ENCODE results near the gene CUEDC1. TPM values are rescaled to one million over a fixed set of nuclear protein-coding genes. Genes with fewer than 3 reads are reported as not detected.

CUEDC1 gene
- total and polyA plus RNA-seq, 2 of the 13 experiments (the other 11 are each of a cell fraction or from before 2014, with no cell fraction given), result 7.4 to 12.9 TPM

DNA sequence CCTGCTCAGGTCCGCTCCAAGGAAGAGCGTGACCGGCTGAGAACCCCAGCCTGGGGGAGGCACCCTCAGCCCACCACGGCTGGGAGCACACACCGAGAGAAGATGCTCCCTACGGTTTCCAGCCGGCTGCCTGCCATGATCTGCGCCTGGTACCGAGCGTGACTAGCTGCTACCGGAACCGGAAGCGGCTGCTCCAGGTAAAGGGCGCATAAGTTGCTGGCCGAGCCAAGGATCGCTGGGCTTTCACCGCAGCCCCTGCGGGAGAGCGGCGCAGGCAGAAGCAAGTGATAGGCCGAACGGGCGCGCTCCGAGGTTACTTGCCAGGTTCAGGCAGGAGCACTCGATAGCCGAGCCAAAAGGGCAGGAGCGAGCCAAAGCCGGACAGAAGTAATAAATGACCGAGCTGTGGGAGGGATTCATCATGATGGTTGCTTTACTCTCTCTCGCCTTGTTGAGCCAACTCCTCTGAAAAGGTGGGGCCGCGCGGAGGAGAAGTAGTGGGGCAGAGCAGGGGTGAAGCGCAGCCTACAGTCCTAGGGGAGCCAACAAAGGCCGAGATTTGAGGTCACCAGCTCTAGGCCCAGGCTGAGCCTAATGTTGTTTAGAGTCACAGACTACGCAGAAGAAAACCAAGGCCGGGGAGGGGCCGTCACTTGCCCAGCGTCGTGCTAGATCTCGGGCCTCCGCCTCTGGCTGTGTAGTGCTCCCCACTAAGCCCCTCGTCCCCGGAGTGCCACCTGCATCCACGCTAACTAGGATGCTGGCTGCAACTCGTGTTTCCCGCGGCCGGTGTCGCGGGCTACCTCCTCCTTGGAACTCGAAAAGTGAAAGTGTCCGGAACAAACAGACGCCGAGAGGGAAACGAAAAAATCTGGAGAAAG is 105.1 kb downstream of the CUEDC1 start, which contains the start of gene MRPS23 (continued):
- TF ChIP-seq ZNF646 (CRISPR knock-in tag; IDR thresholded peaks at IDR 0.05) (peak; percentile 46; the same call in 1 of the 2 replicates), MEIS1 (CRISPR knock-in tag; IDR thresholded peaks at IDR 0.05; ENCODE audit: borderline replicate concordance) (peak; percentile 94), ZMYM4 (CRISPR knock-in tag; IDR thresholded peaks at IDR 0.05) (peak; percentile 93), THYN1 (CRISPR knock-in tag; IDR thresholded peaks at IDR 0.05; ENCODE audit: borderline replicate concordance, low read depth) (no peak; the same call in 1 of the 2 replicates), ZNF703 (CRISPR knock-in tag; IDR thresholded peaks at IDR 0.05; ENCODE audit: borderline replicate concordance) (peak; percentile 96), ZNF142 (CRISPR knock-in tag; IDR thresholded peaks at IDR 0.05) (no peak), ZNF781 (CRISPR knock-in tag; IDR thresholded peaks at IDR 0.05; ENCODE audit: borderline replicate concordance, not compliant biosample characterization) (peak; percentile 91), BRCA1 (CRISPR knock-in tag; IDR thresholded peaks at IDR 0.05) (no peak; the same call in 1 of the 2 replicates), ZNF563 (CRISPR knock-in tag; IDR thresholded peaks at IDR 0.05) (no peak; the same call in 1 of the 2 replicates), KLF6 (CRISPR knock-in tag; IDR thresholded peaks at IDR 0.05) (peak; percentile 97), ZNF136 (CRISPR knock-in tag; IDR thresholded peaks at IDR 0.05; ENCODE audit: low read depth) (peak; percentile 99), GTF3A (CRISPR knock-in tag; conservative IDR thresholded peaks at IDR 0.05) (0 out of 2 replicates have a peak, but pooled peaks have one; percentile 25), ZFP36L2 (CRISPR knock-in tag; IDR thresholded peaks at IDR 0.05) (peak; percentile 61; the same call in 1 of the 2 replicates), MXI1 (IDR thresholded peaks at IDR 0.05; ENCODE audit: borderline replicate concordance, low read depth, low read length) (peak; percentile 98; the same call in 2 of the 3 replicates)
- TF ChIP-seq, protein P1, sequence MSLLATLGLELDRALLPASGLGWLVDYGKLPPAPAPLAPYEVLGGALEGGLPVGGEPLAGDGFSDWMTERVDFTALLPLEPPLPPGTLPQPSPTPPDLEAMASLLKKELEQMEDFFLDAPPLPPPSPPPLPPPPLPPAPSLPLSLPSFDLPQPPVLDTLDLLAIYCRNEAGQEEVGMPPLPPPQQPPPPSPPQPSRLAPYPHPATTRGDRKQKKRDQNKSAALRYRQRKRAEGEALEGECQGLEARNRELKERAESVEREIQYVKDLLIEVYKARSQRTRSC (CRISPR knock-in tag; IDR thresholded peaks at IDR 0.05; ENCODE audit: low read depth), result peak; percentile 94

Data from HepG2 (cell line).